HG03097 (cell line): Measurements from ENCODE around the gene TTF2.
"Not testable (repeated sequence)": the region's sequence is repeated elsewhere in the genome, so short reads cannot be mapped to it uniquely, and the experiment has no call there.

Experiments
- ATAC-seq: cut with Tn5 transposase; IDR thresholded peaks from one replicate; pipeline ENCODE4 v1.9.1; 2021; ENCODE audit not compliant: unreplicated experiment, low FRiP score

TTF2 gene

GRCh38 chr1:117089996-117090395, 29.9 kb downstream of the TTF2 start:
- no peak for ATAC-seq

- ATAC-seq = no peak
Observed at GRCh38 chr1:117092594-117092993, 32.5 kb downstream of the TTF2 start.

- ATAC-seq = no peak
Observed at GRCh38 chr1:117093091-117093534, 33.0 kb downstream of the TTF2 start.

- ATAC-seq = no peak
Observed at GRCh38 chr1:117093870-117094621, 33.9 kb downstream of the TTF2 start.

GRCh38 chr1:117094841-117095604, 34.9 kb downstream of the TTF2 start:
- no peak for ATAC-seq

- ATAC-seq = no peak
Observed at GRCh38 chr1:117096951-117097408, 36.9 kb downstream of the TTF2 start.

- ATAC-seq = no peak
Observed at GRCh38 chr1:117097443-117097842, 37.3 kb downstream of the TTF2 start.

- ATAC-seq = no peak
Observed at GRCh38 chr1:117098287-117098890, 38.3 kb downstream of the TTF2 start.

GRCh38 chr1:117101334-117101733, 41.2 kb downstream of the TTF2 start:
- no peak for ATAC-seq

- not testable (repeated sequence) for ATAC-seq
Observed at GRCh38 chr1:117101858-117102257, 41.7 kb downstream of the TTF2 start.

GRCh38 chr1:117104986-117105385, 44.9 kb downstream of the TTF2 start:
- no peak for ATAC-seq

- ATAC-seq = no peak
Observed at GRCh38 chr1:117105722-117106121, 45.6 kb downstream of the TTF2 start.

GRCh38 chr1:117106478-117106877, 46.4 kb downstream of the TTF2 start:
- ATAC-seq = no peak

- ATAC-seq = no peak
Observed at GRCh38 chr1:117107364-117107763, 47.2 kb downstream of the TTF2 start.

GRCh38 chr1:117110774-117111173, 50.6 kb downstream of the TTF2 start:
- ATAC-seq = no peak

GRCh38 chr1:117112047-117112717, 52.1 kb downstream of the TTF2 start:
- no peak for ATAC-seq

- ATAC-seq = no peak
Observed at GRCh38 chr1:117113199-117113598, 53.1 kb downstream of the TTF2 start.

- no peak for ATAC-seq
Observed at GRCh38 chr1:117114877-117115276, 54.8 kb downstream of the TTF2 start.

- no peak for ATAC-seq
Observed at GRCh38 chr1:117116090-117116783, 56.1 kb downstream of the TTF2 start.

GRCh38 chr1:117116784-117117130, 56.6 kb downstream of the TTF2 start:
- no peak for ATAC-seq
